T-helper 1 cell treated with Interleukin-12 subunit alpha and Interleukin-12 subunit beta and Interleukin-4 antibody, amounts not matched to agents 30 ng/mL and 1 ng/mL, for 36 hours (primary cell): Measurements from ENCODE around the gene GRM2. TPM values are rescaled to one million over a fixed set of nuclear protein-coding genes. Genes with fewer than 3 reads are reported as not detected.

Source experiments
- intact Hi-C: fragments of 100-400 bp; cut with micrococcal nuclease; formaldehyde crosslinking; loops from one replicate; pipeline ENCODE4 v1.15.1; 2024
- total RNA-seq: library from RNA; stranded (reverse); gene quantifications from 2 replicates; pipeline ENCODE4 v1.2.3, GENCODE V29; 2022

GRM2 gene
- total RNA-seq, 1 donor from 2014 or later: 1.6 TPM

DNA sequence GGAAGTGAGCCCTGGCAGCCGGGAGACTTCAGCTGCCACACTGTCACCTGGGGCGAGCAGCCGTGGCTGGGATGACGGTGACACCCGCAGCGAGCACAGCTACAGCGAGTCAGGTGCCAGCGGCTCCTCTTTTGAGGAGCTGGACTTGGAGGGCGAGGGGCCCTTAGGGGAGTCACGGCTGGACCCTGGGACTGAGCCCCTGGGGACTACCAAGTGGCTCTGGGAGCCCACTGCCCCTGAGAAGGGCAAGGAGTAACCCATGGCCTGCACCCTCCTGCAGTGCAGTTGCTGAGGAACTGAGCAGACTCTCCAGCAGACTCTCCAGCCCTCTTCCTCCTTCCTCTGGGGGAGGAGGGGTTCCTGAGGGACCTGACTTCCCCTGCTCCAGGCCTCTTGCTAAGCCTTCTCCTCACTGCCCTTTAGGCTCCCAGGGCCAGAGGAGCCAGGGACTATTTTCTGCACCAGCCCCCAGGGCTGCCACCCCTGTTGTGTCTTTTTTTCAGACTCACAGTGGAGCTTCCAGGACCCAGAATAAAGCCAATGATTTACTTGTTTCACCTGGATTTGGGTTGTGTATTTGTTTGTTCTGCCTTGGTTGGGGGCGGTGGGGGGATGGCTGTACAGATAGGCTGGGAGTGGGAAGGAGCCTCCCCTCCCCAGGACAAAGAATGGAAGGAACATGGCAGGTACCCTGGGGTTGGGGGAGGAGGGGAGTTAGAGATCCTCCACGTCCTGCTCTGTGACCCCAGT, 2.9 kb upstream of the GRM2 start:
- intact Hi-C loops: no loop called here

DNA sequence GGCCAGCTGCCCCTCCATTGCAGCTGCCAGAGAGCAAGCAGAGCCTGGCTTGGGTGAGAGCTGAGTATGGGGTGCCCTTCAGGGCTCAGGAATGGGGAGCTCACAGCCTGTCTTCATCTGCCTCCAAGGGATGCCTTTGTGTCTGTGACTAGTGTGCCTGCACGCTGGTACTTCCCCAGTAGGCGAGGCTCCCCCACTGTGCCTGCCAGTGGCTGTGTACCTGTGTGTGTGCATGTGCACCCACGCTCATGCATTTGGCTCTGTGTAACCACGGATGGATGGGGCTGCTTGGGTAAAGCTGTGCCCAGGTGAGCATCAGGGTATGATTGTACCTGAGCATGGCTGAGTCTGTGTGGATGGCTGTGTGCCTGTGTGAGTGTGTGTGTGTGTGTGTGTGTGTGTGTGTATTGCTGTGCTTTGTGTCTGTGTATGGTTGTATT, 2.3 kb upstream of the GRM2 start:
- intact Hi-C loops: no loop called here

DNA sequence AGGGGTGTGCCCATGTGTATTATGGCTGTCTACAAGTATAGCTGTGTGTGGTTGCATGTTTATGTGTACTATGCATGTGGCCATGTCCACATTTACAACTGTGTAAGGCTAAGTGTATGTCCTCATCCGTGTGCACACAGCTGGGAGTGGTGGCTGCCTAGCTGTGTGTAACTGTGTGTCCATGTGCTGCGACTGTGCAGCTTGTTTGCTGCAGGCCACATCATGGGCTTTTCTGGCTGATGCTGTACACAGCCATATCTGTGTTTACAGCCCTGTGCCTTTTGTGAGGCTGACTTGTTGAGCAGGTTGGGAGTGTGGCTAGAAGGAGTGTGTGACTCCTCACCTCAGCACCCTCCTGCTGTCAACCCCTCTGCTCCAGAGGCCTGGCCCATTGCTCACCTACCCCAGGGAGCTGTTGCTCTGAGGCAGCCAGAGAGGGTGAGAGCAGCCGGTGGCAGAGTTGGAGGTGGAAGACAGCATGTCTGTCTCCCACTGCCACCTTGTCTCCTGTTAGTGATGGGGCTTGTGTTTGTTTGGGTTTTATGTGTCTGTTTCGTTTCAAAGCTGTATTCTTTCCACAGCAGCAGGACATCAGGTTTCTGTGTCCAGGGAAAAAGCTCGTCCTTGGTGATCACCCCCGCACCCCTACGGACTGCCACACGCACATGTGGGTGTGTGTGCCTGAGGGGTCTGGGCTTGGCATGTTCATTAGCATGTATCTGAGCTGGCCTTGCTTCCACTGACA, 1.4 kb upstream of the GRM2 start:
- intact Hi-C loops: no loop called here

DNA sequence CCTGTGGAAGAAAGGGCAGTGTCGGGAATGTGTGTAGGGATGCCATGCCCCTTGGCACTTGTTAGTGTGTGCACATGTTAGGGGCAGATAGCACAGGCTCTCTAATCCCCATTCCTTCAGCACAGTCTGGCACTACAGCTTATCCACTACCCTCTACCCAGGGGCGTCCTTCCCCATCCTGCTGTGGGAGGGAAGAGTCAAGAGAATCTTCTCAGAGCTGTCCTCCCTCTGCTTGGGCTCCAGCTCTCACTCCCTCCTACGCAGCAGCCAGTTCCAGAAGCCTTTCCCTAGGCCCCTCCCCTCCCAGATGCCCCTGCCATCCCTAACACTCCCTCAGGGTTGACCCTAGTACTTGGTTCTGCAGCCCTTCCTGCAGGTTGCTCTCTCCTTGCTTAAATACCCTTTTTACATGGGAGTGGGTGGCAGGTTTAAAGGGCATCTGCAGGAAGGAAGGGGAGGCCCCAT, 815 bp upstream of the GRM2 start:
- intact Hi-C loops: no loop called here

DNA sequence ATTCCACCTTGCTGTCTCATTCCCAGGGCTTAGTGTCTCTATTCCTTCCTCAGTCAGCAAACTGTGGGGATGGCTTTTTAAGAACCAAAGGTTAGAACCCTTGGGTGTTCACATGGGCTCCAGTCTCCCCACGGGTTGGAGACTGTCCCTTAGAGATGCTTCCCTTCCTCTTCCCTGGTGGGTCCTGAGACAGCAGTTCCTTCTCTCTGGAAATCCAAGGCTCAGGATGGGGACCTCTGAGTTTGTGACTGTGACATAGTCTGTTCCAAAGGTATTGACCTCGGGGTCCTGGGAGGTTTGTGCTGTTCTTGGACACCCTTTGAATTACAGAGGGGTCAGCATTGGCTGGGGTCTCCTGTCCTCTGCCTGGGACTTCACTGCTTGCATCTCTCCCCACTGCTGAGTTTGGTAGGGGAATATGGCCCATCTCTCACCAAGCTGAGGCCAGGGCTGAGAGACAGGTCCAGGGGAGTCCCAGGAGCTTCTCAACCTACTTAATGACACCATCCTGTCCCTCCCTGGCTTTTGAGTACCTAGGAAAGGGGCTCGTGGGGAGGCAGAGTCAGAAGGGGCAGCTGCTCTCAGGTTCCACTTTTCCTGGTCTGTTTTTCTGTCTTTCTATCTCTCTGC, 1.5 kb downstream of the GRM2 start:
- intact Hi-C loops: no loop called here

DNA sequence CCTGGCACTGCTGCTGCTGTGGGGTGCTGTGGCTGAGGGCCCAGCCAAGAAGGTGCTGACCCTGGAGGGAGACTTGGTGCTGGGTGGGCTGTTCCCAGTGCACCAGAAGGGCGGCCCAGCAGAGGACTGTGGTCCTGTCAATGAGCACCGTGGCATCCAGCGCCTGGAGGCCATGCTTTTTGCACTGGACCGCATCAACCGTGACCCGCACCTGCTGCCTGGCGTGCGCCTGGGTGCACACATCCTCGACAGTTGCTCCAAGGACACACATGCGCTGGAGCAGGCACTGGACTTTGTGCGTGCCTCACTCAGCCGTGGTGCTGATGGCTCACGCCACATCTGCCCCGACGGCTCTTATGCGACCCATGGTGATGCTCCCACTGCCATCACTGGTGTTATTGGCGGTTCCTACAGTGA, 2.1 kb downstream of the GRM2 start:
- intact Hi-C loops: no loop called here

DNA sequence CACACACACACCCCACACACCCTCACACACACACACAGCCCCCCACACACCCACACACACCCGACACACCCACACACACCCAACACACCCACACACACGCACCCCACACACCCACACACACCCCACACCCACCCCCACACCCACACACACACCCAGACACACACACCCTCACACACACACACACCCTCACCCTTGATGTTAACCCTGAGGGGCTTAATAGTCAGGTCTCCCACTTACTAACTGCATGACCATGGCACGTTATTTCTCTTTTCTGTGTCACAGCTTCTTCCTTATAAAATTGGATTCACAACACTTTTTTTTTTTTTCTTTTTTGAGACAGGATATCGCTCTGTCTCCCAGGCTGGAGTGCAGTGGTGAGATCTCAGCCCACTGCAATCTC, 2.8 kb downstream of the GRM2 start:
- intact Hi-C loops: no loop called here

DNA sequence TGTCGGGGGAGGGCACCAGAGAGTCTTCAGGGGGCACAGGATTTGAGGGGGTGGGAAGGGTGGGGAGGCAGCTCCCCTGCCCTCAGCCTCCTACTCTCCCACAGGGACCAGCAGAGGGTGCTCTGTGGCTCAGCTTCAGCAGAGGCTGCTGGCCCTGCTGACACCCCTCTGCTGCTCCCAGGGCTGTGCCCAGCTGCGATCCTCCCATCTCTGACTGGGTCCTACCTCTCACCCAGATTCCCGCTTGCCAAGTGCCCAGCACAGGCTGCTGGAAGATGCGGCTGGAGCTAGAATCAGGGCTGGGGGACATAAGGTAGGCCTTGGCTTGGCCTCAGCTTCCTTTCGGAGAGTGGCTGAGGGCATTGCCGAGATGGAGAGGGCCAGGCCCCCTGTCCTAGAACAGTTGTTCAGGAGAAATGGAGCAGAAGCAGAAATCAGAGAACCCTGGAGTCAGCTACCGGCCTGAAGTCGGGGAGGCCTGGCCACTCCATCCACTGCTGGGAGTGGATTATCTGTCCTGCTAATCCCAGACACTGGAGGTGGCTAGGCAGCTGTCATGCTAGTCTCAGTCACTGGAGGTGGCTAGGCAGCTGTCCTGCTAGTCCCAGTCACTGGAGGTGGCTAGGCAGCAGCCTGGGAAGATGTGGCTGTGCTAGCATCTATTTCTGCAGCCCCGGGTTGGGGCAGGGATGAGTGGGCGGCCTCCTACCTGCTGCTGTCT, 3.9 kb downstream of the GRM2 start:
- intact Hi-C loops: no loop called here

DNA sequence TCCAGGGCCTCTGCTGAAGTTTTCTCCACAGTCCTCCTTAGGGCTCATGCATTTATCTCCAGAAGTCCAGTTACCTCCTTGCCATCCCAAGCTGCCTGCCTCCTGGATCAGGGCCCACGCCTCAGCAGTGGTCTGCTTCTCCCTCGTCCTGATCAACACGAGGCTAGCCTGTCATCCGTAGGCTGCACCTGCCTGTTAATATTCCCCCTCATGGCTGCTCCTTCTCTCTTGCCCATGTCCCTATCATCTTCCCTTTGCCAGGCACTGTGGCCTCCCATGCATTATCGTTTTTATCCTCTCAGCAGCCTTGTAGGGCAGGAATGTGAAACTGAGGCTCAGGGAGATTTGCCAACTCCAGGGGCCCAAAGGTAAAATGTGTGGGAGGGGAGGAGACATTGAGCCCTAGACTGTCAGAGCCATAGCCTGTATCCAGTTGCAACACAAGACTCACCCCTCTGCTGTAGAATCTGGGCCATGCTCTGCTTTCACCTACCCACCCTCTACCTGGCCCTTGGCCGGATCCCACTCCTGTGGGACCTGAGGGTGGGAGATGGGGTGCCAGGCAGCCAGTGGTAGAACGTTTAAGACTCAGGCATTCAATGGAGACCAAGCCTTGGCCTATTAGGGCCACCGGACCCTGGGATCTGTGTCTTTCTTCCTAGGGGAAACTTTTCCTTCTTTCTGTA, 4.6 kb downstream of the GRM2 start:
- intact Hi-C loops: no loop called here

DNA sequence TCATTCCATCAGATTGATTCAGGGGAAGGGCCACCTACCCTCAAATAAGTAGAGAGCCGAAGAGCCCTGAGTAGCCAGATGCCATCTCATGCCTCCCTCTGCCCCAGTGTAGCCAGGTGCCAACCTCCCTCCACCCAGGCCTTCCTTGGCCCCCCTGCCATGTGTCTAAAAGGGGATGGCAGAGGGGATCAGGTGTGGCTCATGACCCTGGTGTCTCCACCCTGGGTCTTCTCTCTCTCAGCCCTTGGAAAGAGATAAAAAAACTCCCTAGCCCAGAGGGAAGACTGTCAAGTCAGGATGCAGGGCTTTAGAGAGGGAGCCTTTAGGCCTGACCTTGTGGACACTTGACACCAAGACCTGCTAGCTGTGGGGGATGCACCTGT, 5.2 kb downstream of the GRM2 start:
- intact Hi-C loops: no loop called here

DNA sequence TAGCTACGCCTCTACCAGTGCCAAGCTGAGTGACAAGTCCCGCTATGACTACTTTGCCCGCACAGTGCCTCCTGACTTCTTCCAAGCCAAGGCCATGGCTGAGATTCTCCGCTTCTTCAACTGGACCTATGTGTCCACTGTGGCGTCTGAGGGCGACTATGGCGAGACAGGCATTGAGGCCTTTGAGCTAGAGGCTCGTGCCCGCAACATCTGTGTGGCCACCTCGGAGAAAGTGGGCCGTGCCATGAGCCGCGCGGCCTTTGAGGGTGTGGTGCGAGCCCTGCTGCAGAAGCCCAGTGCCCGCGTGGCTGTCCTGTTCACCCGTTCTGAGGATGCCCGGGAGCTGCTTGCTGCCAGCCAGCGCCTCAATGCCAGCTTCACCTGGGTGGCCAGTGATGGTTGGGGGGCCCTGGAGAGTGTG, 5.7 kb downstream of the GRM2 start:
- intact Hi-C loops: no loop called here

DNA sequence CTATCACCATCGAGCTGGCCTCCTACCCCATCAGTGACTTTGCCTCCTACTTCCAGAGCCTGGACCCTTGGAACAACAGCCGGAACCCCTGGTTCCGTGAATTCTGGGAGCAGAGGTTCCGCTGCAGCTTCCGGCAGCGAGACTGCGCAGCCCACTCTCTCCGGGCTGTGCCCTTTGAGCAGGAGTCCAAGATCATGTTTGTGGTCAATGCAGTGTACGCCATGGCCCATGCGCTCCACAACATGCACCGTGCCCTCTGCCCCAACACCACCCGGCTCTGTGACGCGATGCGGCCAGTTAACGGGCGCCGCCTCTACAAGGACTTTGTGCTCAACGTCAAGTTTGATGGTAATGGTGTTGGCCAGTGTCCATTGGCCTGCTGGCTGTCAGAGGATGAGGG, 6.1 kb downstream of the GRM2 start:
- intact Hi-C loops: no loop called here

DNA sequence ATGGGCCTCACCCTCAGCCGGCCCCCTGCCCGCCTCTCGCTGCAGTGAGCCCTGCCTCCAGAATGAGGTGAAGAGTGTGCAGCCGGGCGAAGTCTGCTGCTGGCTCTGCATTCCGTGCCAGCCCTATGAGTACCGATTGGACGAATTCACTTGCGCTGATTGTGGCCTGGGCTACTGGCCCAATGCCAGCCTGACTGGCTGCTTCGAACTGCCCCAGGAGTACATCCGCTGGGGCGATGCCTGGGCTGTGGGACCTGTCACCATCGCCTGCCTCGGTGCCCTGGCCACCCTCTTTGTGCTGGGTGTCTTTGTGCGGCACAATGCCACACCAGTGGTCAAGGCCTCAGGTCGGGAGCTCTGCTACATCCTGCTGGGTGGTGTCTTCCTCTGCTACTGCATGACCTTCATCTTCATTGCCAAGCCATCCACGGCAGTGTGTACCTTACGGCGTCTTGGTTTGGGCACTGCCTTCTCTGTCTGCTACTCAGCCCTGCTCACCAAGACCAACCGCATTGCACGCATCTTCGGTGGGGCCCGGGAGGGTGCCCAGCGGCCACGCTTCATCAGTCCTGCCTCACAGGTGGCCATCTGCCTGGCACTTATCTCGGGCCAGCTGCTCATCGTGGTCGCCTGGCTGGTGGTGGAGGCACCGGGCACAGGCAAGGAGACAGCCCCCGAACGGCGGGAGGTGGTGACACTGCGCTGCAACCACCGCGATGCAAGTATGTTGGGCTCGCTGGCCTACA, 8.5 kb downstream of the GRM2 start:
- intact Hi-C loops: no loop called here

DNA sequence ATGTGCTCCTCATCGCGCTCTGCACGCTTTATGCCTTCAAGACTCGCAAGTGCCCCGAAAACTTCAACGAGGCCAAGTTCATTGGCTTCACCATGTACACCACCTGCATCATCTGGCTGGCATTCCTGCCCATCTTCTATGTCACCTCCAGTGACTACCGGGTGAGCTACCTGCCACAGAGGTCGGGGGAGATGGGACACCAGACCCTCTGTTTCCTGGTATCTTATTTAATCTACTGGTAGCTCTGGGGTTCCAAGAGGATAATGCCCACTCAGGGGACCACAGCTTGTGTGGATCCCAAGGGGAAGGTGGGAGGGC, 9.1 kb downstream of the GRM2 start:
- intact Hi-C loops: no loop called here

DNA sequence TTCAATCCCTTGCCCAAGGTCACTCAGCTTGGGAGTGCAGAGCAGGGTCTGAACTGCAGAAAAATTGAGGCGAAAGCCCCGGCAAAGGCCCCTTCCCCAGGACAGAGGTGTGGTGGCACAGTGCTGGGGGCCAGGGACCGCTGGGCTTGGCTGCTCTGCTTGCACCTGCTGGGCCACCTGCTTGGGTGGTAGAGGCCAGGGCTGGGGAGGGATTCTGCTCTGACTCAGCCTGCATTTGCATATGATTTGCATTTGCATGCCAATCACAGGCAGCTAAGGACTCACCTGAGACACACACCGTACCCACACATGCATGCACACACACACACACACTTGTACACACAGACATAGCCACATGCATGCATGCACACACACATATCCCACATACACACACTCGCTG, 9.9 kb downstream of the GRM2 start:
- intact Hi-C loops: no loop called here

DNA sequence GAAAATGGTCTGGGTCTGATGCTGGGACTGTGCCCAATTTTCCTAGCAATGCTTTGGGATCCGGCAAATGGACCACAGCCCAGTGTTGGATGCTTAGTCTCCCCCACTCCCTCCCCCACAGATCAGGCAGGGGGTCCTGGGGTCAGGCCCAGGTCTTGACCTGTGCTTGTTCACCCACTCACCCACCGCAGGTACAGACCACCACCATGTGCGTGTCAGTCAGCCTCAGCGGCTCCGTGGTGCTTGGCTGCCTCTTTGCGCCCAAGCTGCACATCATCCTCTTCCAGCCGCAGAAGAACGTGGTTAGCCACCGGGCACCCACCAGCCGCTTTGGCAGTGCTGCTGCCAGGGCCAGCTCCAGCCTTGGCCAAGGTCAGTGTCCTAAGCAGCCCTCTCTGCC, 10.6 kb downstream of the GRM2 start:
- intact Hi-C loops: no loop called here

DNA sequence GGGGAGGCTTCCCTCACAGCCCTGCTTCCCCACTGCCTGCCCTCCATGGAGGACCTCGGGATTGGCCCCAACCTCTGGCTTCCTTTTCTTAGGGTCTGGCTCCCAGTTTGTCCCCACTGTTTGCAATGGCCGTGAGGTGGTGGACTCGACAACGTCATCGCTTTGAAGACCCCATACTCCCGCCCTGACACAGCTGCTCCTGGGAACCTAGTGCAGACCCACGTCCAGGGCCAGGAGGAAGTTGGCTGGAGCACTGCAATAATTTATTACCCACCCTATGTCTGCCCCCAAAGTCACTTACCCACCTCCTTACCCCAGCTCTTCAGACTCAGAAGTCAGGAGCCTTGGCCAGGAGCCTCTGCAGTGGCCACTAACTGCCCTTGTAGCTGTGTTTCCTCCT, 11.1 kb downstream of the GRM2 start:
- intact Hi-C loops: no loop called here

DNA sequence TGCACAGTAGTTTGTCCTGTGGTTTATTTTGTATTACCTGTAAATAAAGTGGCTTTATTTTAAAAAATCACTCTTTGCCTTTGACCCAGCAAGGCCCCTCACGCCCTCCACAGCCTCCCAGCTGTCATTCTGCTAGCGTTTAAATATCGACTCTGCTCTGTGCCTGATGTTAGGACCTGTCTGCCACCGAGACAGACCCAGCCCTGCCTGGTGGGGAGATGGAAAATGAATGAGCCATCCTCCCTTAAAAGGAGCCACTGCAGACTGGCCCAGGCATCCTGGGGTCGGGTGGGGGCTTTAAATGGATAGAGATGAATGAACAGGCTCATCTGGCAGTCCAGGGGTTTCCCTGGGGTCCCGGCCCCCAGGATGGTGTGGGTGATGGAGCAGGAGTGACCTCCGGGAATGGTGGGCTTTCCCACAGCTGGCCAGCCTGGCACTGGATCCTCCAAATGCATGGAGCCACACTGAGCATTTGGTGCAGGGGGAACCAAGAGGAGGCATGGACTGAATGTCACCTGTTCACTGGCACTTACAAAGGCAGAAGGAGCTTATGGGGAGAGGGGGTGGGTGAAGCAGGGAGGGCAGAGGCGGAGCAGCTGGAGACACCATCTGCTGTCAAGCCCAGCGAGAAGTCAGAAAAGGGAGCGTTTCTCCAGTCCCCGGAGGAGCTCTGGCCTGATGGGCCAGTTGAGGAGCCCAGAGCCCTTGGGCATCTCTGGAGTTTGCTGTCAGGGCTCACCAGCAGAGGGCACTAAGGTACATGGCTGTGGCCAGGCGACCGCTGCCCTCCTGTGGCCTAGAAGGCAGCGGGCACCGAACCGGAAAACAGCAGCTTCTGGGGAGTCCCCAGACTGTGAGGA, 11.9 kb downstream of the GRM2 start:
- intact Hi-C loops: loop anchor here (1.0 kb wide), 2 partner anchors 82 to 216 kb away; no protein-coding TSS in a partner anchor

DNA sequence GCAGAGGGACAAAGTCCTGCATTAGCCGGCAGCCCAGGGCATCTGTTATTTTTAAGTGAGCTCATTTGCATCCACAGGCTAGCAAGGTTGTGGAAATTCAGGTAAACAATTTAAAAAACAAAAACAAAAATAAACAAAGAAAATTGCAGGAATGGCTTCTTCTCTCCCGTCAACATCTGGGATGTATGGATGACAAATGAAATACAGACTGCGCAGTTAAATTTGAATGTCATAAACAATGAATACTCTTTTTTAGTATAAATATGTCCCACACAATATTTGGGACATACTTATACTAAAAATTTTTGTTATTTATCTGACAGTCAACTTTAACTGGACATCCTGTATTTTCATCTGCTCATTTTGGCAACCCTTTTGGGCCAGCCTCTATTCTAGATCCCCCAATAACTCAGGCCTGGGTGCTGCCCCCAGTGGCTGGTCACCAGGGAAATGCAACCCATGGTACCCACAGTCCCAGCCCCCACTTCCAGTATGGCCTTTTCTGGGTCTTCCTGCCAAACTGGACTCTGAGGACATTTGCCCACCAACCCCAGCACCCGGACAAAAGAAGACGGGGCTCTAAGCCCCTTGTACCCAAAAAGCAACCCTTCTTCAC, 12.7 kb downstream of the GRM2 start:
- intact Hi-C loops: loop anchor here (1.0 kb wide), 2 partner anchors 81 to 217 kb away; no protein-coding TSS in a partner anchor
